ENCODE results near the gene OSBPL7. TPM values are rescaled to one million over a fixed set of nuclear protein-coding genes. Genes with fewer than 3 reads are reported as not detected.

Gene OSBPL7
- total and polyA plus RNA-seq, 4 donors: 7.6 to 25.3 (median 11.0) TPM

GRCh38 chr17:47850692-47851573, 29.3 kb upstream of the OSBPL7 start, which contains the start of gene SP6:
SP6 (minus strand) TSS chr17:47851163; CDS start chr17:47848429, 2,734 bp downstream.
- Histone ChIP-seq H3K4me1 (ENCODE audit: control insufficient read depth in 5 of 5, insufficient read depth in 5 of 5, low read length in 5 of 5) (peaks cover 3 to 41% (median 8%) of the 10 kb centered on the region in 5 donors), H3K9ac (ENCODE audit: insufficient read depth in 1 of 2, low read length in 2 of 2) (no peak within 1 kb of the TSS), H3K36me3 (ENCODE audit: control insufficient read depth in 4 of 4, insufficient read depth in 4 of 4, low read length in 4 of 4) (no peaks in the 10 kb centered on the region), H3K4me3 (peak within 1 kb of the TSS; percentile 22), H3K9me3 (ENCODE audit: control insufficient read depth in 4 of 4, insufficient read depth in 3 of 4, low read length in 3 of 4) (no peaks in the 10 kb centered on the region), H3K27me3 (ENCODE audit: control insufficient read depth in 3 of 3, insufficient read depth in 3 of 3, low read length in 2 of 3) (peaks cover 2 to 71% (median 66%) of the 10 kb centered on the region in 3 donors), H3K27ac (ENCODE audit: low read depth in 1 of 2, low read length in 1 of 2) (peak within 1 kb of the TSS in 1 of 2 donors; percentile 63)
- ATAC-seq (ENCODE audit: insufficient read depth, low FRiP score): peak; percentile 94
- 5 to 7% methylated on average over 51 to 71 of the region's 71 CpGs for whole genome bisulfite sequencing, 2 donors
- DNase-seq: peak; percentile 48 to 66 (median 63)
- no peak for TF ChIP-seq CTCF (IDR thresholded peaks at IDR 0.05; ENCODE audit: control extremely low read depth, extremely low read depth)

GRCh38 chr17:47850373-47850691, 28.7 kb upstream of the OSBPL7 start:
- H3K27ac ChIP-seq (ENCODE audit: low read depth in 1 of 2, low read length in 1 of 2): peak overlapping the region in 1 of 2 donors; percentile 63
- ATAC-seq (ENCODE audit: insufficient read depth, low FRiP score): no peak
- H3K9me3 ChIP-seq (ENCODE audit: control insufficient read depth in 4 of 4, insufficient read depth in 3 of 4, low read length in 3 of 4): no peaks in the 10 kb centered on the region
- DNase-seq: no peak
- no peak overlapping the region for H3K4me3 ChIP-seq
- peaks cover 2 to 71% (median 64%) of the 10 kb centered on the region in 3 donors for H3K27me3 ChIP-seq (ENCODE audit: control insufficient read depth in 3 of 3, insufficient read depth in 3 of 3, low read length in 2 of 3)
- no peaks in the 10 kb centered on the region for H3K36me3 ChIP-seq (ENCODE audit: control insufficient read depth in 4 of 4, insufficient read depth in 4 of 4, low read length in 4 of 4)
- H3K9ac ChIP-seq (ENCODE audit: insufficient read depth in 1 of 2, low read length in 2 of 2): no peak overlapping the region
- 36 to 56% methylated on average over 9 of the region's 9 CpGs for WGBS, 2 donors
- H3K4me1 ChIP-seq (ENCODE audit: control insufficient read depth in 5 of 5, insufficient read depth in 5 of 5, low read length in 5 of 5): peaks cover 6 to 41% (median 8%) of the 10 kb centered on the region in 5 donors
- no peak for TF ChIP-seq CTCF (IDR thresholded peaks at IDR 0.05; ENCODE audit: control extremely low read depth, extremely low read depth)

- H3K4me3 ChIP-seq: no peak overlapping the region
- no peak overlapping the region for H3K27ac ChIP-seq (ENCODE audit: low read depth in 1 of 2, low read length in 1 of 2)
- H3K27me3 ChIP-seq (ENCODE audit: control insufficient read depth in 3 of 3, insufficient read depth in 3 of 3, low read length in 2 of 3): peaks cover 2 to 52% (median 44%) of the 10 kb centered on the region in 3 donors
- H3K4me1 ChIP-seq (ENCODE audit: control insufficient read depth in 5 of 5, insufficient read depth in 5 of 5, low read length in 5 of 5): peaks cover 6 to 62% (median 17%) of the 10 kb centered on the region in 5 donors
- TF ChIP-seq CTCF (IDR thresholded peaks at IDR 0.05; ENCODE audit: control extremely low read depth, extremely low read depth): no peak
- H3K9ac ChIP-seq (ENCODE audit: insufficient read depth in 1 of 2, low read length in 2 of 2): no peak overlapping the region
- ATAC-seq (ENCODE audit: insufficient read depth, low FRiP score) (no peak), DNase-seq (no peak)
- 71 to 72% methylated on average over 20 to 23 of the region's 23 CpGs for WGBS, 2 donors
- no peaks in the 10 kb centered on the region for H3K36me3 ChIP-seq (ENCODE audit: control insufficient read depth in 4 of 4, insufficient read depth in 4 of 4, low read length in 4 of 4)
- no peaks in the 10 kb centered on the region for H3K9me3 ChIP-seq (ENCODE audit: control insufficient read depth in 4 of 4, insufficient read depth in 3 of 4, low read length in 3 of 4)
Measured at GRCh38 chr17:47848198-47848513, 26.6 kb upstream of the OSBPL7 start.
